LNCaP clone FGC (cell line): Measurements from ENCODE around the gene OR1K1.

Source experiments
- DNase-seq: peaks from one replicate; pipeline ENCODE4 v3.0.0-alpha.2; 2011; ENCODE audit warnings: low read depth
- H3K4me3 ChIP-seq: 2 replicates; pipeline ENCODE4 v1.5.1; 2011; ENCODE audit warnings: mild to moderate bottlenecking, low read depth, low read length, control low read depth
- CTCF ChIP-seq: IDR thresholded peaks from 2 replicates; pipeline ENCODE4 v1.5.1; 2012; ENCODE audit warnings: mild to moderate bottlenecking; ENCODE audit not compliant: control insufficient read depth, insufficient read depth; ENCODE audit errors: extremely low read depth

The OR1K1 gene

GRCh38 chr9:122800066-122801060 lies at the start of gene OR1K1:
TSS of gene OR1K1 (plus strand) at chr9:122800123. CDS start at chr9:122800123, 0 bp downstream.
- no peak for DNase-seq
- no peak for TF ChIP-seq CTCF
- H3K4me3 ChIP-seq, result no peak within 1 kb of the TSS

GRCh38 chr9:122754825-122755224 lies 45.1 kb upstream of the OR1K1 start:
- DNase-seq, result no peak
- no peak for TF ChIP-seq CTCF
- no peak overlapping the region for H3K4me3 ChIP-seq

GRCh38 chr9:122767817-122768216 lies 32.1 kb upstream of the OR1K1 start:
- no peak for DNase-seq
- no peak for TF ChIP-seq CTCF
- H3K4me3 ChIP-seq, result no peak overlapping the region

- TF ChIP-seq CTCF, result no peak
- H3K4me3 ChIP-seq, result no peak overlapping the region
- DNase-seq, result no peak
Observed at GRCh38 chr9:122777052-122777451, 22.9 kb upstream of the OR1K1 start.

GRCh38 chr9:122777935-122778627 lies 21.8 kb upstream of the OR1K1 start:
- no peak for DNase-seq
- no peak overlapping the region for H3K4me3 ChIP-seq
- TF ChIP-seq CTCF, result no peak

- no peak for TF ChIP-seq CTCF
- H3K4me3 ChIP-seq, result no peak overlapping the region
- DNase-seq, result no peak
Observed at GRCh38 chr9:122779181-122779580, 20.7 kb upstream of the OR1K1 start.
